GM18861 (cell line): Measurements from ENCODE around the gene NKAPL.

ENCODE experiments used
- ATAC-seq: cut with Tn5 transposase; IDR thresholded peaks from one replicate; pipeline ENCODE4 v1.9.1; 2021; ENCODE audit not compliant: unreplicated experiment

NKAPL gene

GRCh38 chr6:28245206-28245941 lies 13.7 kb upstream of the NKAPL start:
- no peak for ATAC-seq

GRCh38 chr6:28248916-28249315 lies 10.2 kb upstream of the NKAPL start:
- no peak for ATAC-seq

- ATAC-seq: no peak
Measured at GRCh38 chr6:28250747-28251146, 8.3 kb upstream of the NKAPL start.

- no peak for ATAC-seq
Measured at GRCh38 chr6:28251661-28252008, 7.5 kb upstream of the NKAPL start.

GRCh38 chr6:28252009-28252975 lies 6.8 kb upstream of the NKAPL start, which contains the start of gene ZKSCAN4:
TSS of gene ZKSCAN4 (minus strand) at chr6:28252269. CDS start at chr6:28251980, 289 bp downstream.
- no peak for ATAC-seq

GRCh38 chr6:28254121-28254519 lies 5.0 kb upstream of the NKAPL start:
- ATAC-seq: no peak

- no peak for ATAC-seq
Measured at GRCh38 chr6:28257042-28257441, 2.1 kb upstream of the NKAPL start.

GRCh38 chr6:28263922-28264321 lies 4.8 kb downstream of the NKAPL start:
- no peak for ATAC-seq

- ATAC-seq: no peak
Measured at GRCh38 chr6:28264834-28265401, 5.8 kb downstream of the NKAPL start.

GRCh38 chr6:28266563-28266961 lies 7.5 kb downstream of the NKAPL start:
- ATAC-seq: no peak

GRCh38 chr6:28266962-28267694 lies 8.0 kb downstream of the NKAPL start, which contains the start of gene ZSCAN26:
TSS of gene ZSCAN26 (plus strand) at chr6:28267143. CDS start at chr6:28271920, 4,777 bp downstream.
- ATAC-seq: peak; percentile 82

- no peak for ATAC-seq
Measured at GRCh38 chr6:28267695-28268059, 8.6 kb downstream of the NKAPL start.

- ATAC-seq: no peak
Measured at GRCh38 chr6:28269492-28269891, 10.4 kb downstream of the NKAPL start.

GRCh38 chr6:28274888-28275287 lies 15.8 kb downstream of the NKAPL start:
- no peak for ATAC-seq

GRCh38 chr6:28277746-28278145 lies 18.6 kb downstream of the NKAPL start:
- no peak for ATAC-seq

GRCh38 chr6:28280595-28281287 lies 21.6 kb downstream of the NKAPL start:
- ATAC-seq: no peak

- peak; percentile 74 for ATAC-seq
Measured at GRCh38 chr6:28281288-28282064, 22.4 kb downstream of the NKAPL start, which contains the start of gene PGBD1. TSS of gene PGBD1 (plus strand) at chr6:28281572. CDS start at chr6:28283814, 2,242 bp downstream.

- no peak for ATAC-seq
Measured at GRCh38 chr6:28282926-28283325, 23.8 kb downstream of the NKAPL start.

GRCh38 chr6:28291573-28291972 lies 32.5 kb downstream of the NKAPL start:
- no peak for ATAC-seq
